ENCODE measurements around the gene TAC1. TPM values are rescaled to one million over a fixed set of nuclear protein-coding genes. Genes with fewer than 3 reads are reported as not detected.
"Not testable (repeated sequence)": the region's sequence is repeated elsewhere in the genome, so short reads cannot be mapped to it uniquely, and the experiment has no call there.

The TAC1 gene
- polyA plus RNA-seq, 1 experiment: not detected

GRCh38 chr7:97771576-97771975, 39.7 kb downstream of the TAC1 start:
- H3K27me3 ChIP-seq (ENCODE audit: control insufficient read depth, insufficient read depth, low read length): no peaks in the 10 kb centered on the region
- CTCF ChIA-PET: no interaction called here
- no peak for DNase-seq (ENCODE audit: low read depth)
- no peaks in the 10 kb centered on the region for H3K36me3 ChIP-seq (ENCODE audit: control insufficient read depth, insufficient read depth, low read length)
- TF ChIP-seq CTCF (IDR thresholded peaks at IDR 0.05; ENCODE audit: insufficient read depth, low read depth, low read length): no peak
- POLR2A ChIA-PET: no interaction called here
- H3K4me3 ChIP-seq (ENCODE audit: low read depth, low read length): no peak overlapping the region

- Histone ChIP-seq H3K4me3 (ENCODE audit: low read depth, low read length) (no peak overlapping the region), H3K36me3 (ENCODE audit: control insufficient read depth, insufficient read depth, low read length) (no peaks in the 10 kb centered on the region), H3K27me3 (ENCODE audit: control insufficient read depth, insufficient read depth, low read length) (no peaks in the 10 kb centered on the region)
- no peak for DNase-seq (ENCODE audit: low read depth)
- no peak for TF ChIP-seq CTCF (IDR thresholded peaks at IDR 0.05; ENCODE audit: insufficient read depth, low read depth, low read length)
- ChIA-PET CTCF (no interaction called here), POLR2A (no interaction called here)
Measured at GRCh38 chr7:97772045-97772901, 40.4 kb downstream of the TAC1 start.

- CTCF ChIA-PET: not testable (repeated sequence)
Measured at GRCh38 chr7:97786398-97786797, 54.5 kb downstream of the TAC1 start.

More at GRCh38 chr7:97786398-97786797, 54.5 kb downstream of the TAC1 start:
- DNase-seq (ENCODE audit: low read depth); POLR2A ChIA-PET; H3K27me3 ChIP-seq (ENCODE audit: control insufficient read depth, insufficient read depth, low read length); H3K4me3 ChIP-seq (ENCODE audit: low read depth, low read length); H3K36me3 ChIP-seq (ENCODE audit: control insufficient read depth, insufficient read depth, low read length): not testable (repeated sequence)

Other genes with a start within 250 kb of the TAC1 start
- 73.4 and 113 TPM in 2 replicates for gene ASNS, start 140.3 kb downstream of the TAC1 start, polyA plus RNA-seq (2011; rRNA removed)